ENCODE measurements around the gene MED12.

- TF ChIP-seq CTCF (IDR thresholded peaks at IDR 0.05) (no peak), EZH2 (IDR thresholded peaks at IDR 0.05) (no peak), EZH2phosphoT487 (IDR thresholded peaks at IDR 0.05) (no peak)
Observed at GRCh38 chrX:71181910-71182799, 63.8 kb downstream of the MED12 start.
